Thyroid gland (tissue), 4 donors: ENCODE results near the gene RPGR. TPM values are rescaled to one million over a fixed set of nuclear protein-coding genes. Genes with fewer than 3 reads are reported as not detected.

ENCODE experiments used
- DNase-seq, 2 donors: peaks; one replicate each; pipeline ENCODE4 v3.0.0-alpha.2; 2019
- H3K27ac ChIP-seq, 3 donors: fragments of 200-600 bp; sonication (generic); 1 replicate in 2 of 3; 2 replicates in 1 of 3; pipeline ENCODE4 v1.5.1; 2016 to 2019; ENCODE audit warnings: mild to moderate bottlenecking in 1 of 3, moderate library complexity in 1 of 3
- H3K27me3 ChIP-seq: fragments of 200-600 bp; sonication (generic); one replicate; pipeline ENCODE4 v1.5.1; 2019
- H3K36me3 ChIP-seq, 2 donors: fragments of 200-600 bp; sonication (generic); one replicate each; pipeline ENCODE4 v1.5.1; 2016 to 2019
- H3K4me1 ChIP-seq, 2 donors: fragments of 200-600 bp; sonication (generic); one replicate each; pipeline ENCODE4 v1.5.1; 2017 to 2019
- H3K4me3 ChIP-seq, 3 donors: fragments of 200-600 bp; sonication (generic); replicated peaks in 1 of 3; 1 replicate in 2 of 3; 2 replicates in 1 of 3; pipeline ENCODE4 v1.5.1; 2016; ENCODE audit warnings: mild to moderate bottlenecking in 1 of 3
- H3K9me3 ChIP-seq: fragments of 200-600 bp; sonication (generic); one replicate; pipeline ENCODE4 v1.5.1; 2017
- POLR2A ChIP-seq, 2 donors: fragments of 450-650 bp; IDR thresholded peaks; one replicate each; pipeline ENCODE4 v1.6.1; 2017; ENCODE audit warnings: antibody characterized with exemption in 2 of 2, mild to moderate bottlenecking in 2 of 2, moderate library complexity in 1 of 2
- WGBS, 2 donors: methylation state at CpG; one replicate each; pipeline ENCODE4 v1.1.5; 2017; 5-methylcytosine and 5-hydroxymethylcytosine counted together
- intact Hi-C: fragments of 100-400 bp; cut with DNase I; formaldehyde crosslinking; loops from one replicate; pipeline ENCODE4 v1.15.1; 2023
- total RNA-seq, 4 donors: library from RNA; depleted of rRNA; stranded (reverse); fragments of >200 nt; gene quantifications; one replicate each; pipeline ENCODE4 v1.2.3, GENCODE V29; 2016
- TF ChIP-seq, protein P1 (sequence below), 6 experiments: fragments of 200-600 bp in 3 of 6; fragments of 450-650 bp in 3 of 6; sonication (generic) in 3 of 6; IDR thresholded peaks; one replicate each; pipeline ENCODE4 v1.5.1; 2016 to 2019; ENCODE audit warnings: antibody characterized with exemption in 6 of 6, mild to moderate bottlenecking in 2 of 6, inconsistent platforms in 1 of 6, moderate library complexity in 1 of 6

Gene RPGR
- total RNA-seq, 4 donors from 2014 or later, result 22.6 to 51.2 (median 35.4) TPM

DNA sequence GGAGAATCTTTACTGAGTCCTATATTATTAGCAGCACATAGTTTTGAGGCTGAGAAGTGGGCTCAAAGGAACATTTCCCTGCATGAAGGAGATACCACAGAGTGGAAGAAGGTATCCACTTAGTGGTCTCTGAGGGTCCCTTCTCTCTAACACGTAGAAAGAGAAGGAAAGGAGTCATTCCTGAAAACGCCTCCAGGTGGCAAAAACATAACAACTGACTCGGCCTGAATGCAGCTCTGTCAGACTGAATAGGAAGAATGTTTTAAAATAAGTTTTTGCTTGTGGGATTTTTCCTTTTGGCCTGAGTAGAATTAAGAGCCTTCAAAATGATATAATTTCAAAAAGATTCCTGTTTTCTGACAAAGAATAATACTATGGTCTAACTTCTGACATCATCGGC lies 23.3 kb downstream of the RPGR start:
- 63 to 73% methylated on average over 4 of the region's 4 CpGs for WGBS, 2 donors
- Histone ChIP-seq H3K36me3 (peaks cover 0 to 5% of the 10 kb centered on the region in 2 donors), H3K4me3 (no peak overlapping the region), H3K27ac (no peak overlapping the region), H3K9me3 (no peaks in the 10 kb centered on the region), H3K4me1 (no peaks in the 10 kb centered on the region), H3K27me3 (no peaks in the 10 kb centered on the region)
- DNase-seq, result no peak
- intact Hi-C loops, result no loop called here
- no peak for TF ChIP-seq POLR2A (IDR thresholded peaks at IDR 0.05)
- TF ChIP-seq, protein P1, sequence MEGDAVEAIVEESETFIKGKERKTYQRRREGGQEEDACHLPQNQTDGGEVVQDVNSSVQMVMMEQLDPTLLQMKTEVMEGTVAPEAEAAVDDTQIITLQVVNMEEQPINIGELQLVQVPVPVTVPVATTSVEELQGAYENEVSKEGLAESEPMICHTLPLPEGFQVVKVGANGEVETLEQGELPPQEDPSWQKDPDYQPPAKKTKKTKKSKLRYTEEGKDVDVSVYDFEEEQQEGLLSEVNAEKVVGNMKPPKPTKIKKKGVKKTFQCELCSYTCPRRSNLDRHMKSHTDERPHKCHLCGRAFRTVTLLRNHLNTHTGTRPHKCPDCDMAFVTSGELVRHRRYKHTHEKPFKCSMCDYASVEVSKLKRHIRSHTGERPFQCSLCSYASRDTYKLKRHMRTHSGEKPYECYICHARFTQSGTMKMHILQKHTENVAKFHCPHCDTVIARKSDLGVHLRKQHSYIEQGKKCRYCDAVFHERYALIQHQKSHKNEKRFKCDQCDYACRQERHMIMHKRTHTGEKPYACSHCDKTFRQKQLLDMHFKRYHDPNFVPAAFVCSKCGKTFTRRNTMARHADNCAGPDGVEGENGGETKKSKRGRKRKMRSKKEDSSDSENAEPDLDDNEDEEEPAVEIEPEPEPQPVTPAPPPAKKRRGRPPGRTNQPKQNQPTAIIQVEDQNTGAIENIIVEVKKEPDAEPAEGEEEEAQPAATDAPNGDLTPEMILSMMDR (IDR thresholded peaks at IDR 0.05), result no peak

DNA sequence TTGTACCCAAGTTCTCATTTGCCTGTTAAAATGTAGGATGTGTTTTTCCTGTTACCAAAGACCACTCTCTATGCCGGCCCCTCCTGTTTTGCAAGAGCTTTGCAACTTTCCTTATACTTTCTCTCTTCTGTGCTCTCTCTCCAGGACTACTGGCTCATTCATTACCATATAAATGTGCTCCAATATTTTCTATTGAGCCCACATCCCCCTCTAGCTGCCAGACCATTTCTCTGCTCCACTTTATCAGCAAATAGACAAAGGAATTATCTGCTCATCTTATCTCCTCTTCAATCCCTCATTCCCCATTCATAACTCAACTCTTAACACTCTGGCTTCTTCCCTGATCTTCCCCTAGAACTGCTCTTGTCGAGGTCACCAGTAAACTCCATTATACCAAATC lies 33.6 kb downstream of the RPGR start:
- H3K36me3 ChIP-seq, result no peaks in the 10 kb centered on the region
- no peaks in the 10 kb centered on the region for H3K27me3 ChIP-seq
- no peaks in the 10 kb centered on the region for H3K4me1 ChIP-seq
- 67 to 73% methylated on average over 2 of the region's 2 CpGs for WGBS, 2 donors
- H3K27ac ChIP-seq, result no peak overlapping the region
- no peak for TF ChIP-seq POLR2A (IDR thresholded peaks at IDR 0.05)
- TF ChIP-seq, protein P1 (IDR thresholded peaks at IDR 0.05), result no peak
- no peak for DNase-seq
- intact Hi-C loops, result no loop called here
- no peaks in the 10 kb centered on the region for H3K9me3 ChIP-seq
- H3K4me3 ChIP-seq, result no peak overlapping the region

DNA sequence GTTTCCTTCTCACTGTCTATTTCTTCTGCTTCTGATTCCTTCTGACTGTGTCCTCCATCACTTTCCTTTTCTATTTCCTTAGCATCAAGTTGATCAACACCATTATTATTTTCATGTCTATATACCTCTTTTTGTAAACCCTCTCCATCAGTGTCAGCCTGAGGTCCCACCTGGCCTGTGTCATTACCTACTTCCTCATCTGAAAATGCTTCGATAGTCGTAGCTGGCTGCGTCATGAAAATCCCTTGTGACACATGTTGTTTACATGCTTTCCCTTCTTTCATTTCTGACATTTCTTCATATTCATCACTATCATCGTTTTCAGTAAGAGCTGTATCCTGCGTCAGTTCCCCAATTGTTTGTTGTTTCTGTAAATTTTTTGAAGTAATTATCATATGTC lies 39.6 kb downstream of the RPGR start:
- no peak for TF ChIP-seq POLR2A (IDR thresholded peaks at IDR 0.05)
- TF ChIP-seq, protein P1 (IDR thresholded peaks at IDR 0.05), result no peak
- DNase-seq, result no peak
- no peaks in the 10 kb centered on the region for H3K9me3 ChIP-seq
- H3K27ac ChIP-seq, result no peak overlapping the region
- no peaks in the 10 kb centered on the region for H3K36me3 ChIP-seq
- WGBS, 2 donors, result 92 to 96% methylated on average over 5 of the region's 5 CpGs
- H3K4me3 ChIP-seq, result no peak overlapping the region
- intact Hi-C loops, result no loop called here
- no peaks in the 10 kb centered on the region for H3K27me3 ChIP-seq
- no peaks in the 10 kb centered on the region for H3K4me1 ChIP-seq

DNA sequence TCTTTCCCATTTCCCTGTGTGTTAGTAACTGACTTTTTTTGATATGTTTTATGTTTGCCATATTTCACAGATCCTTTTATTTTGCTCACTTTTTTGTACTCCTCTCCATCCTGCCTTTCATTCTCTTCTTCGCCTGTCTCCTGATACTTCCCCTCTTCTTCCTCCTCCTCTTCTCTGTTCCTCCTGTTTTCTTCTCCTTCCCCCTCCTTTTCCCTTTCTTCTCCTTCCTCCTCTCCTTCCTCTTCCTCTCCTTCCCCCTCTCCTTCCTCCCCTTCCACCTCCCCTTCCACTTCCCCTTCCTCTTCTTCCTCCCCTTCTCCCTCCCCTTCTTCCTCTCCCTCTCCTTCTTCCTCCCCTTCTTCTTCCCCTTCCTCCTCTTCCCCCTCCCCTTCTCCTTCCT lies 41.7 kb downstream of the RPGR start:
- DNase-seq, result no peak
- Histone ChIP-seq H3K4me3 (no peak overlapping the region), H3K4me1 (no peaks in the 10 kb centered on the region), H3K9me3 (no peaks in the 10 kb centered on the region), H3K27ac (no peak overlapping the region), H3K36me3 (no peaks in the 10 kb centered on the region), H3K27me3 (no peaks in the 10 kb centered on the region)
- TF ChIP-seq, protein P1 (IDR thresholded peaks at IDR 0.05), result no peak
- TF ChIP-seq POLR2A (IDR thresholded peaks at IDR 0.05), result no peak
- 93 to 100% methylated on average over 1 of the region's 1 CpG for WGBS, 2 donors
- intact Hi-C loops, result no loop called here

DNA sequence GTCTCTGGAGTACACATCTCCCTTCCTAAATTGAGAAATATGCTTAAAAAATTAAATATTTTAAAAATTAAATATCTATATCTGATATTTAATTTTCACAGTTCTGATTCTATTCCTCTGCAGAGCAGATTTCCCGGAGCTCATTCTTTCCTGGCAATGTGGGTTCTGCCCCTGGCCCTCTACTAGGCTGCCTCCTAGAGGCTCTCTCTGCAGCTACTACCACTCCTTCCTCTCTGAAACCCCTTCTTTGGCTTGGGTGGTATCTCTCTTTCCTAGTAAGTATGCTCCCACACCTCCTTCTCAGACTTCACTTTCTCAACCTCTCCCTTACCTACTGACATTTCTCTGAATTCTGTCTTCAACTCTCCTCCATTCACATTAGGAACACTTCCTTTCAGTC lies 45.3 kb downstream of the RPGR start:
- Histone ChIP-seq H3K36me3 (no peaks in the 10 kb centered on the region), H3K4me3 (no peak overlapping the region), H3K4me1 (no peaks in the 10 kb centered on the region), H3K27me3 (no peaks in the 10 kb centered on the region), H3K9me3 (no peaks in the 10 kb centered on the region), H3K27ac (no peak overlapping the region)
- intact Hi-C loops, result no loop called here
- TF ChIP-seq, protein P1 (IDR thresholded peaks at IDR 0.05), result peak in 1 of 6 experiments; percentile 8
- no peak for TF ChIP-seq POLR2A (IDR thresholded peaks at IDR 0.05)
- 52 to 75% methylated on average over 1 of the region's 1 CpG for WGBS, 2 donors
- no peak for DNase-seq
